Esophagus muscularis mucosa (tissue), 4 donors: ENCODE data around the gene UTP11. TPM values are rescaled to one million over a fixed set of nuclear protein-coding genes. Genes with fewer than 3 reads are reported as not detected.

Source experiments
- DNase-seq: peaks from one replicate; pipeline ENCODE4 v3.0.0-alpha.2; 2017; ENCODE audit errors: extremely low spot score
- H3K27ac ChIP-seq, 4 donors: fragments of 200-600 bp; sonication (generic); replicated peaks in 1 of 4; 1 replicate in 3 of 4; 2 replicates in 1 of 4; pipeline ENCODE4 v1.5.1; 2016 to 2019; ENCODE audit warnings: mild to moderate bottlenecking in 1 of 4
- H3K27me3 ChIP-seq, 4 donors: fragments of 200-600 bp; sonication (generic); one replicate each; pipeline versions ENCODE4 v1.5.1 to v1.6.0; 2016 to 2019
- H3K36me3 ChIP-seq, 4 donors: fragments of 200-600 bp; sonication (generic); one replicate each; pipeline ENCODE4 v1.5.1; 2016 to 2019
- H3K4me1 ChIP-seq, 4 donors: fragments of 200-600 bp; sonication (generic); one replicate each; pipeline ENCODE4 v1.5.1; 2016 to 2019
- H3K4me3 ChIP-seq, 4 donors: fragments of 200-600 bp; sonication (generic); 1 replicate in 2 of 4; 2 replicates in 2 of 4; pipeline ENCODE4 v1.5.1; 2016 to 2019; ENCODE audit warnings: mild to moderate bottlenecking in 4 of 4, moderate library complexity in 1 of 4
- H3K9me3 ChIP-seq, 4 donors: fragments of 200-600 bp; sonication (generic); 1 replicate in 3 of 4; 2 replicates in 1 of 4; pipeline ENCODE4 v1.5.1; 2016 to 2019
- CTCF ChIP-seq, 3 experiments: fragments of 200-600 bp in 2 of 3; fragments of 450-650 bp in 1 of 3; sonication (generic) in 2 of 3; IDR thresholded peaks; one replicate each; pipeline ENCODE4 v1.5.1; 2017 to 2019; ENCODE audit warnings: antibody characterized with exemption in 3 of 3, mild to moderate bottlenecking in 2 of 3, moderate library complexity in 1 of 3
- EP300 ChIP-seq: sonication (generic); formaldehyde crosslinking; IDR thresholded peaks from one replicate; pipeline ENCODE4 v1.6.1; 2017; ENCODE audit warnings: antibody characterized with exemption
- POLR2A ChIP-seq: fragments of 450-650 bp; IDR thresholded peaks from one replicate; pipeline ENCODE4 v1.6.1; 2017; ENCODE audit warnings: antibody characterized with exemption, moderate library complexity, mild to moderate bottlenecking, low read depth
- POLR2AphosphoS5 ChIP-seq, 2 donors: sonication (generic); formaldehyde crosslinking; IDR thresholded peaks; one replicate each; pipeline ENCODE4 v1.6.1; 2017; ENCODE audit warnings: antibody characterized with exemption in 2 of 2
- WGBS: methylation state at CpG from one replicate; pipeline ENCODE4 v1.1.5; 2018; 5-methylcytosine and 5-hydroxymethylcytosine counted together
- intact Hi-C: fragments of 100-400 bp; cut with DNase I; formaldehyde crosslinking; loops from one replicate; pipeline ENCODE4 v1.15.1; 2023
- total RNA-seq, 4 donors: library from RNA; depleted of rRNA; stranded (reverse); fragments of >200 nt; gene quantifications; one replicate each; pipeline versions ENCODE4 v1.1.0 to v1.2.1, GENCODE V29; 2016

The UTP11 gene
- total RNA-seq, 4 donors from 2014 or later = 39.7 to 55.8 (median 42.4) TPM

GRCh38 chr1:37998089-37998808, 14.3 kb upstream of the UTP11 start:
- no peak overlapping the region for H3K4me3 ChIP-seq
- DNase-seq = no peak
- H3K9me3 ChIP-seq = no peaks in the 10 kb centered on the region
- WGBS = 79% methylated on average over 6 of the region's 9 CpGs
- peaks cover 84 to 88% (median 86%) of the 10 kb centered on the region in 4 donors for H3K4me1 ChIP-seq
- intact Hi-C loops = no loop called here
- no peaks in the 10 kb centered on the region for H3K27me3 ChIP-seq
- H3K27ac ChIP-seq = peak overlapping the region; percentile 93 to 97 (median 95)
- TF ChIP-seq POLR2A (no peak), POLR2AphosphoS5 (IDR thresholded peaks at IDR 0.05) (no peak), EP300 (no peak), CTCF (IDR thresholded peaks at IDR 0.05) (no peak)
- peaks cover 0 to 24% (median 21%) of the 10 kb centered on the region in 4 donors for H3K36me3 ChIP-seq

GRCh38 chr1:37998913-37999429, 13.6 kb upstream of the UTP11 start:
- Histone ChIP-seq H3K9me3 (no peaks in the 10 kb centered on the region), H3K27me3 (no peaks in the 10 kb centered on the region), H3K36me3 (peaks cover 0 to 24% (median 21%) of the 10 kb centered on the region in 4 donors), H3K4me1 (peaks cover 89 to 96% (median 94%) of the 10 kb centered on the region in 4 donors), H3K4me3 (peak overlapping the region in 1 of 4 donors; percentile 9), H3K27ac (peak overlapping the region; percentile 93 to 97 (median 95))
- TF ChIP-seq POLR2A (no peak), EP300 (no peak), CTCF (IDR thresholded peaks at IDR 0.05) (no peak), POLR2AphosphoS5 (IDR thresholded peaks at IDR 0.05) (no peak)
- no peak for DNase-seq
- WGBS = 65% methylated on average over 10 of the region's 16 CpGs
- intact Hi-C loops = no loop called here

GRCh38 chr1:37999430-38000232, 12.9 kb upstream of the UTP11 start:
- Histone ChIP-seq H3K27me3 (no peaks in the 10 kb centered on the region), H3K27ac (peak overlapping the region; percentile 93 to 97 (median 95)), H3K36me3 (peaks cover 0 to 24% (median 21%) of the 10 kb centered on the region in 4 donors), H3K4me3 (peak overlapping the region in 3 of 4 donors; percentile 0 to 41 (median 38)), H3K4me1 (peaks cover 94 to 100% (median 99%) of the 10 kb centered on the region in 4 donors), H3K9me3 (no peaks in the 10 kb centered on the region)
- DNase-seq = no peak
- 7% methylated on average over 8 of the region's 9 CpGs for WGBS
- TF ChIP-seq CTCF (IDR thresholded peaks at IDR 0.05) (no peak), POLR2AphosphoS5 (IDR thresholded peaks at IDR 0.05) (peak; percentile 18 to 28)
- intact Hi-C loops = no loop called here

GRCh38 chr1:38000233-38000528, 12.4 kb upstream of the UTP11 start:
- H3K27me3 ChIP-seq = no peaks in the 10 kb centered on the region
- H3K9me3 ChIP-seq = no peaks in the 10 kb centered on the region
- 37% methylated on average over 2 of the region's 2 CpGs for WGBS
- intact Hi-C loops = no loop called here
- H3K27ac ChIP-seq = peak overlapping the region; percentile 93 to 97 (median 95)
- peaks cover 89 to 96% (median 94%) of the 10 kb centered on the region in 4 donors for H3K4me1 ChIP-seq
- H3K4me3 ChIP-seq = peak overlapping the region in 3 of 4 donors; percentile 0 to 41 (median 38)
- TF ChIP-seq CTCF (IDR thresholded peaks at IDR 0.05) (no peak), POLR2AphosphoS5 (IDR thresholded peaks at IDR 0.05) (no peak), EP300 (no peak), POLR2A (no peak)
- no peak for DNase-seq
- H3K36me3 ChIP-seq = peaks cover 0 to 24% (median 21%) of the 10 kb centered on the region in 4 donors
